OCI-LY1 (cell line): Measurements from ENCODE around the gene SMU1.

ENCODE experiments used
- H2AFZ ChIP-seq: fragments of 200-600 bp; sonication (generic), shearing (Covaris generic); 2 replicates; pipeline ENCODE4 v1.6.0; 2014; ENCODE audit warnings: antibody characterized with exemption, mild to moderate bottlenecking, low read length
- H3F3A ChIP-seq: fragments of 200-600 bp; sonication (generic), shearing (Covaris generic); 2 replicates; pipeline ENCODE4 v1.6.0; 2014; ENCODE audit warnings: mild to moderate bottlenecking, antibody characterized with exemption, low read length, moderate library complexity; ENCODE audit not compliant: insufficient read depth
- H3K27ac ChIP-seq: fragments of 200-600 bp; sonication (generic); 2 replicates; pipeline ENCODE4 v1.5.1; 2014; ENCODE audit warnings: low read length, mixed run types, mild to moderate bottlenecking, low read depth; ENCODE audit not compliant: poor library complexity, severe bottlenecking
- H3K27me3 ChIP-seq: fragments of 200-600 bp; sonication (generic); 2 replicates; pipeline ENCODE4 v1.6.0; 2014; ENCODE audit warnings: antibody characterized with exemption, mild to moderate bottlenecking, low read length, moderate library complexity; ENCODE audit not compliant: insufficient read depth
- H3K36me3 ChIP-seq: fragments of 200-600 bp; sonication (generic); 2 replicates; pipeline ENCODE4 v1.6.1; 2014; ENCODE audit warnings: mild to moderate bottlenecking, antibody characterized with exemption, low read length, moderate library complexity, mixed read lengths; ENCODE audit not compliant: insufficient read depth
- H3K4me1 ChIP-seq: fragments of 200-600 bp; sonication (generic); 2 replicates; pipeline ENCODE4 v1.5.1; 2014; ENCODE audit warnings: mild to moderate bottlenecking, low read length, moderate library complexity; ENCODE audit not compliant: insufficient read depth, severe bottlenecking
- H3K4me2 ChIP-seq: fragments of 200-600 bp; sonication (generic), shearing (Covaris generic); 2 replicates; pipeline ENCODE4 v1.6.1; 2014; ENCODE audit warnings: low read length
- H3K4me3 ChIP-seq: fragments of 200-600 bp; sonication (generic); 2 replicates; pipeline ENCODE4 v1.5.1; 2014; ENCODE audit warnings: low read length, low read depth, mild to moderate bottlenecking, mixed read lengths; ENCODE audit not compliant: poor library complexity, severe bottlenecking
- H3K79me2 ChIP-seq: fragments of 200-600 bp; shearing (Covaris generic); 2 replicates; pipeline ENCODE4 v1.6.1; 2016; ENCODE audit warnings: mixed run types, low read length, mixed read lengths; ENCODE audit not compliant: insufficient read depth
- H3K9ac ChIP-seq: fragments of 200-600 bp; sonication (generic), shearing (Covaris generic); 2 replicates; pipeline ENCODE4 v1.6.1; 2014; ENCODE audit warnings: mild to moderate bottlenecking, low read length, mixed read lengths
- H3K9me2 ChIP-seq: fragments of 200-600 bp; sonication (generic), shearing (Covaris generic); 2 replicates; pipeline ENCODE4 v1.6.1; 2014; ENCODE audit warnings: low read depth, mild to moderate bottlenecking, low read length, mixed read lengths
- H3K9me3 ChIP-seq: fragments of 200-600 bp; shearing (Covaris generic); 2 replicates; pipeline ENCODE4 v1.6.1; 2014; ENCODE audit warnings: low read length, mixed read lengths
- H4K20me1 ChIP-seq: fragments of 200-600 bp; sonication (generic), shearing (Covaris generic); 2 replicates; pipeline ENCODE4 v1.6.0; 2016; ENCODE audit warnings: mild to moderate bottlenecking, low read length; ENCODE audit not compliant: insufficient read depth
- CTCF ChIP-seq: fragments of 200-600 bp; sonication (generic), shearing (Covaris generic); IDR thresholded peaks from 2 replicates; pipeline ENCODE4 v1.5.1; 2017; ENCODE audit warnings: mild to moderate bottlenecking, antibody characterized with exemption, low read length, moderate library complexity, mixed read lengths
- EZH2 ChIP-seq: fragments of 200-600 bp; sonication (generic), shearing (Covaris generic); IDR thresholded peaks from 2 replicates; pipeline ENCODE4 v1.8.0; 2017; ENCODE audit warnings: borderline replicate concordance, mixed run types, mild to moderate bottlenecking, antibody characterized with exemption, low read length, moderate library complexity, mixed read lengths

The SMU1 gene

GRCh38 chr9:33068991-33069390 is 7.5 kb downstream of the SMU1 start:
- Histone ChIP-seq H3K9ac (no peak overlapping the region), H3K4me3 (no peak overlapping the region), H3K4me2 (no peak overlapping the region), H3K79me2 (no peaks in the 10 kb centered on the region), H3K9me2 (no peaks in the 10 kb centered on the region), H3K9me3 (no peaks in the 10 kb centered on the region), H2AFZ (no peak overlapping the region), H3K4me1 (peaks cover 11% of the 10 kb centered on the region), H3K27me3 (no peaks in the 10 kb centered on the region), H4K20me1 (no peaks in the 10 kb centered on the region), H3K36me3 (peaks cover 88% of the 10 kb centered on the region), H3F3A (no peaks in the 10 kb centered on the region), H3K27ac (no peak overlapping the region)
- no peak for TF ChIP-seq EZH2
- no peak for TF ChIP-seq CTCF

- Histone ChIP-seq H3K9me2 (no peaks in the 10 kb centered on the region), H4K20me1 (no peaks in the 10 kb centered on the region), H3F3A (no peaks in the 10 kb centered on the region; the same call in 1 of the 2 replicates), H3K9ac (no peak overlapping the region), H3K36me3 (peaks cover 79% of the 10 kb centered on the region), H3K27me3 (no peaks in the 10 kb centered on the region), H3K4me3 (no peak overlapping the region), H3K4me2 (no peak overlapping the region), H3K4me1 (peaks cover 11% of the 10 kb centered on the region), H3K27ac (peak overlapping the region; percentile 31), H3K9me3 (no peaks in the 10 kb centered on the region), H3K79me2 (no peaks in the 10 kb centered on the region), H2AFZ (no peak overlapping the region)
- TF ChIP-seq EZH2, result no peak
- no peak for TF ChIP-seq CTCF
Measured at GRCh38 chr9:33065157-33066076, 11.1 kb downstream of the SMU1 start.

- Histone ChIP-seq H3K4me3 (no peak overlapping the region), H3K9me2 (no peaks in the 10 kb centered on the region), H4K20me1 (no peaks in the 10 kb centered on the region), H3K9ac (no peak overlapping the region), H3K79me2 (no peaks in the 10 kb centered on the region), H3K27me3 (no peaks in the 10 kb centered on the region), H3K9me3 (no peaks in the 10 kb centered on the region), H2AFZ (no peak overlapping the region), H3K4me1 (no peaks in the 10 kb centered on the region), H3K4me2 (no peak overlapping the region), H3K36me3 (peaks cover 72% of the 10 kb centered on the region), H3K27ac (no peak overlapping the region), H3F3A (no peaks in the 10 kb centered on the region; the same call in 1 of the 2 replicates)
- TF ChIP-seq CTCF (no peak), EZH2 (no peak)
Measured at GRCh38 chr9:33051144-33051543, 25.3 kb downstream of the SMU1 start.
